ENCODE data around the gene CPEB3. TPM values are rescaled to one million over a fixed set of nuclear protein-coding genes. Genes with fewer than 3 reads are reported as not detected.
"Not testable (repeated sequence)": the region's sequence is repeated elsewhere in the genome, so short reads cannot be mapped to it uniquely, and the experiment has no call there.

CPEB3 gene
- total and polyA plus RNA-seq, 9 of the 15 experiments (the other 6 are each of a cell fraction or from before 2014, with no cell fraction given), result 0.15 to 1.2 (median 0.51) TPM

DNA sequence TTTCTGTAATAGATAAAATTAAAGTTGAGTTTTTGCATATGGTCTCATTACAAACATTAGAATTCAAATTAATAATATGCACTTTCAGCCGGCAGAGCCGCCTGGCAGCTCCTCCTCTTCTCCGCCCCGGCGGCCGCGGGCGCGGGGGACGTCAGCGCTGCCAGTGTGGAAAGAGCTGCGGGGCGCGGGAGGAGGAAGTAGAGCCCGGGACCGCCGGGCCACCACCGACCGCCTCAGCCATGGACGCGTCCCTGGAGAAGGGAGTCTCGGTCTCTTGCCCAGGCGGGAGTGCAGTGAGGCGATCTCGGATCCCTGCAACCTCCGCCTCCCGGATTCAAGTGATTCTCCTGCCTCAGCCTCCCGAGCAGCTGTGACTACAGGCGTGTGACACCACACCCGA lies 176.0 kb downstream of the CPEB3 start:
- H3K27me3 ChIP-seq (ENCODE audit: control insufficient read depth in 2 of 2, insufficient read depth in 2 of 2, low read length in 2 of 2); FAIRE-seq; H3K79me2 ChIP-seq (ENCODE audit: control insufficient read depth, insufficient read depth, low read length); CTCF ChIA-PET (ENCODE audit: low intra/inter-chr PET ratio); ATAC-seq; H3K9me3 ChIP-seq (replicated peaks; ENCODE audit: control insufficient read depth, insufficient read depth, low read depth, low read length); H3K4me3 ChIP-seq; H3K36me3 ChIP-seq (ENCODE audit: control insufficient read depth, insufficient read depth, low read length); H3K4me2 ChIP-seq (ENCODE audit: insufficient read depth, low read length); POLR2A ChIA-PET; BruUV-seq (replicated peaks); in situ Hi-C loops (cut with MboI); H3K4me1 ChIP-seq (replicated peaks in 1 of 2; ENCODE audit: control insufficient read depth in 2 of 2, insufficient read depth in 2 of 2, low read length in 2 of 2); intact Hi-C loops (cut with micrococcal nuclease); H4K20me1 ChIP-seq (replicated peaks; ENCODE audit: control insufficient read depth, insufficient read depth, low read length); H3K27ac ChIP-seq (ENCODE audit: extremely low read depth, low read depth, low read length); H2AFZ ChIP-seq (ENCODE audit: low read depth, low read length); H3K9ac ChIP-seq (ENCODE audit: insufficient read depth in 1 of 2, low read depth in 2 of 2, low read length in 2 of 2); H3K9me1 ChIP-seq (ENCODE audit: control insufficient read depth, insufficient read depth, low read length); DNase-seq (ENCODE audit: extremely low read depth in 1 of 4, low spot score in 3 of 4): not testable (repeated sequence)
- 80% methylated on average over 1 of the region's 30 CpGs for WGBS (ENCODE audit: insufficient coverage, low coverage, missing lambda C conversion rate)

- 59% methylated on average over 4 of the region's 4 CpGs for WGBS (ENCODE audit: insufficient coverage, low coverage, missing lambda C conversion rate)
- Histone ChIP-seq H3K9ac (ENCODE audit: insufficient read depth in 1 of 2, low read depth in 2 of 2, low read length in 2 of 2) (no peak overlapping the region), H3K9me1 (ENCODE audit: control insufficient read depth, insufficient read depth, low read length) (no peaks in the 10 kb centered on the region), H3K27ac (ENCODE audit: extremely low read depth, low read depth, low read length) (no peak overlapping the region), H4K20me1 (replicated peaks; ENCODE audit: control insufficient read depth, insufficient read depth, low read length) (no peaks in the 10 kb centered on the region), H2AFZ (ENCODE audit: low read depth, low read length) (no peak overlapping the region), H3K79me2 (ENCODE audit: control insufficient read depth, insufficient read depth, low read length) (no peaks in the 10 kb centered on the region), H3K36me3 (ENCODE audit: control insufficient read depth, insufficient read depth, low read length) (no peaks in the 10 kb centered on the region), H3K4me3 (no peak overlapping the region), H3K4me2 (ENCODE audit: insufficient read depth, low read length) (no peak overlapping the region), H3K4me1 (replicated peaks in 1 of 2; ENCODE audit: control insufficient read depth in 2 of 2, insufficient read depth in 2 of 2, low read length in 2 of 2) (peaks cover 0 to 7% of the 10 kb centered on the region in 2 experiments; a peak in 2 of 5 replicates), H3K9me3 (replicated peaks; ENCODE audit: control insufficient read depth, insufficient read depth, low read depth, low read length) (no peaks in the 10 kb centered on the region), H3K27me3 (ENCODE audit: control insufficient read depth in 2 of 2, insufficient read depth in 2 of 2, low read length in 2 of 2) (no peaks in the 10 kb centered on the region)
- ChIA-PET CTCF (ENCODE audit: low intra/inter-chr PET ratio) (no interaction called here), POLR2A (no interaction called here)
- no peak for FAIRE-seq
- no peak for ATAC-seq
- in situ Hi-C loops (cut with MboI) (no loop called here), intact Hi-C loops (cut with micrococcal nuclease) (no loop called here)
- no TSS peak for BruUV-seq (replicated peaks)
- no peak for DNase-seq (ENCODE audit: extremely low read depth in 1 of 4, low spot score in 3 of 4)
- TF ChIP-seq RBM39 (optimal IDR thresholded peaks at IDR 0.05; ENCODE audit: low read depth, low read length) (no peak), RHOXF2B (CRISPR knock-in tag; conservative IDR thresholded peaks at IDR 0.05) (no peak), CREM (IDR thresholded peaks at IDR 0.05; ENCODE audit: low read depth) (no peak), SPI1 (IDR thresholded peaks at IDR 0.05; ENCODE audit: borderline replicate concordance, low read depth, low read length) (no peak), ZMIZ1 (IDR thresholded peaks at IDR 0.05; ENCODE audit: low read depth in 2 of 2, low read length in 2 of 2) (no peak), NBN (IDR thresholded peaks at IDR 0.05; ENCODE audit: low read depth) (no peak), ZKSCAN8 (CRISPR knock-in tag; IDR thresholded peaks at IDR 0.05) (no peak), ZFP1 (CRISPR knock-in tag; IDR thresholded peaks at IDR 0.05) (no peak), STAT5B (CRISPR knock-in tag; IDR thresholded peaks at IDR 0.05) (no peak)
- TF ChIP-seq, protein P1, sequence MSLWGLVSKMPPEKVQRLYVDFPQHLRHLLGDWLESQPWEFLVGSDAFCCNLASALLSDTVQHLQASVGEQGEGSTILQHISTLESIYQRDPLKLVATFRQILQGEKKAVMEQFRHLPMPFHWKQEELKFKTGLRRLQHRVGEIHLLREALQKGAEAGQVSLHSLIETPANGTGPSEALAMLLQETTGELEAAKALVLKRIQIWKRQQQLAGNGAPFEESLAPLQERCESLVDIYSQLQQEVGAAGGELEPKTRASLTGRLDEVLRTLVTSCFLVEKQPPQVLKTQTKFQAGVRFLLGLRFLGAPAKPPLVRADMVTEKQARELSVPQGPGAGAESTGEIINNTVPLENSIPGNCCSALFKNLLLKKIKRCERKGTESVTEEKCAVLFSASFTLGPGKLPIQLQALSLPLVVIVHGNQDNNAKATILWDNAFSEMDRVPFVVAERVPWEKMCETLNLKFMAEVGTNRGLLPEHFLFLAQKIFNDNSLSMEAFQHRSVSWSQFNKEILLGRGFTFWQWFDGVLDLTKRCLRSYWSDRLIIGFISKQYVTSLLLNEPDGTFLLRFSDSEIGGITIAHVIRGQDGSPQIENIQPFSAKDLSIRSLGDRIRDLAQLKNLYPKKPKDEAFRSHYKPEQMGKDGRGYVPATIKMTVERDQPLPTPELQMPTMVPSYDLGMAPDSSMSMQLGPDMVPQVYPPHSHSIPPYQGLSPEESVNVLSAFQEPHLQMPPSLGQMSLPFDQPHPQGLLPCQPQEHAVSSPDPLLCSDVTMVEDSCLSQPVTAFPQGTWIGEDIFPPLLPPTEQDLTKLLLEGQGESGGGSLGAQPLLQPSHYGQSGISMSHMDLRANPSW (CRISPR knock-in tag; IDR thresholded peaks at IDR 0.05), result no peak
Observed at GRCh38 chr10:92113911-92114600, 176.8 kb downstream of the CPEB3 start.

Data from K562 (cell line).